Epidermal melanocyte (primary cell): ENCODE results near the gene SMURF1.
"Not testable (repeated sequence)": the region's sequence is repeated elsewhere in the genome, so short reads cannot be mapped to it uniquely, and the experiment has no call there.

Source experiments
- DNase-seq: peaks from one replicate; pipeline ENCODE4 v3.0.0; 2011; ENCODE audit warnings: low spot score; ENCODE audit not compliant: insufficient read length

The SMURF1 gene

GRCh38 chr7:99054781-99055180 is 89.1 kb downstream of the SMURF1 start:
- no peak for DNase-seq

- no peak for DNase-seq
Measured at GRCh38 chr7:99050971-99051370, 92.9 kb downstream of the SMURF1 start.

GRCh38 chr7:99047526-99048077 is 96.3 kb downstream of the SMURF1 start:
- DNase-seq, result no peak

GRCh38 chr7:99046722-99047121 is 97.2 kb downstream of the SMURF1 start:
- DNase-seq, result no peak

GRCh38 chr7:99046262-99046661 is 97.6 kb downstream of the SMURF1 start:
- not testable (repeated sequence) for DNase-seq

GRCh38 chr7:99044858-99045257 is 99.0 kb downstream of the SMURF1 start:
- not testable (repeated sequence) for DNase-seq

GRCh38 chr7:99042957-99043356 is 101.0 kb downstream of the SMURF1 start:
- peak; percentile 49 for DNase-seq

- no peak for DNase-seq
Measured at GRCh38 chr7:99041526-99041925, 102.4 kb downstream of the SMURF1 start.

GRCh38 chr7:99040104-99040958 is 103.6 kb downstream of the SMURF1 start:
- DNase-seq, result peak; percentile 76

GRCh38 chr7:99039384-99039891 is 104.5 kb downstream of the SMURF1 start:
- no peak for DNase-seq

- no peak for DNase-seq
Measured at GRCh38 chr7:99038086-99038855, 105.6 kb downstream of the SMURF1 start.

- DNase-seq, result no peak
Measured at GRCh38 chr7:99037327-99037940, 106.5 kb downstream of the SMURF1 start.

- no peak for DNase-seq
Measured at GRCh38 chr7:99036546-99037111, 107.3 kb downstream of the SMURF1 start.

GRCh38 chr7:99035723-99036545 is 108.0 kb downstream of the SMURF1 start:
- no peak for DNase-seq

GRCh38 chr7:99034932-99035722 is 108.8 kb downstream of the SMURF1 start:
- no peak for DNase-seq

- no peak for DNase-seq
Measured at GRCh38 chr7:99033765-99034164, 110.1 kb downstream of the SMURF1 start.

- DNase-seq, result no peak
Measured at GRCh38 chr7:99032928-99033327, 111.0 kb downstream of the SMURF1 start.

GRCh38 chr7:99031496-99031895 is 112.4 kb downstream of the SMURF1 start:
- no peak for DNase-seq

- no peak for DNase-seq
Measured at GRCh38 chr7:99030951-99031350, 113.0 kb downstream of the SMURF1 start.

- no peak for DNase-seq
Measured at GRCh38 chr7:99030457-99030856, 113.5 kb downstream of the SMURF1 start.
